BJ (cell line): ENCODE results near the gene COL12A1. TPM values are rescaled to one million over a fixed set of nuclear protein-coding genes. Genes with fewer than 3 reads are reported as not detected.

Source experiments
- CTCF ChIA-PET: fragments of 350-600 bp; formaldehyde crosslinking; extraction: SDS; loops from one replicate; lab custom pipeline; 2021; ENCODE audit warnings: antibody characterized with exemption, inconsistent platforms; lab: Yijun Ruan, JAX
- POLR2A ChIA-PET: fragments of 300-600 bp; sonication (Branson Sonifier 250); formaldehyde crosslinking; extraction: SDS; loops from one replicate; lab custom pipeline; 2021; ENCODE audit warnings: antibody characterized with exemption; lab: Charles Lee
- DNase-seq: peaks from one replicate; pipeline ENCODE4 v3.0.0-alpha.2; 2011; ENCODE audit warnings: low read depth
- H3K27me3 ChIP-seq: 2 replicates; pipeline ENCODE4 v1.6.0; 2011; ENCODE audit warnings: low read length; ENCODE audit not compliant: control insufficient read depth, insufficient read depth
- H3K36me3 ChIP-seq: 2 replicates; pipeline ENCODE4 v1.5.1; 2011; ENCODE audit warnings: low read length; ENCODE audit not compliant: control insufficient read depth, insufficient read depth
- H3K4me3 ChIP-seq: 2 replicates; pipeline ENCODE4 v1.5.1; 2011; ENCODE audit warnings: low read depth, mild to moderate bottlenecking, control low read depth, low read length
- polyA plus RNA-seq: library from polyadenylated mRNA; depleted of rRNA; stranded (reverse); fragments of >200 nt; gene quantifications from 2 replicates; pipeline ENCODE4 v1.2.3, GENCODE V29; 2011
- TF ChIP-seq, protein P1 (sequence below): IDR thresholded peaks from 2 replicates; pipeline ENCODE4 v1.5.1; 2011; ENCODE audit warnings: low read depth, mild to moderate bottlenecking, control low read depth, inconsistent platforms, low read length, moderate library complexity; ENCODE audit not compliant: insufficient read depth

COL12A1 gene
- polyA plus RNA-seq, 1 experiment, result 1,308 TPM

DNA sequence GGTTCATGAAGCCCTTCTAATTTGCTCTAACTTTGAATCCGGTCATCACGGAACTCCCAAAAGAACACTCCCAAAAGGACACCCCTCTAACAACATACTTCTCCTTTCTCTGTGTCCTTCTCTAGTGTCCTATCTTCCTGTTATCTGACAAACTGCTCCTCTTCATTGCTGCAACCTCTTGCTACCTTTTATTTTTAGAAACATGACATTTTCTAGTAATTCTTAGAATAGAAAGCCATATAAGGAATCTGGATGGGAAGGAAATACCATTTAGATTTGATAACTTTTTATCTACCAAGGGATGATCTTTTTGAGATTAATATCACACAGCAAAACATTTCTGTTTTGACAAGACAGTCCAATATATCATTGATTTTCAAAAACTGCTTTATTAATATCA, 63.1 kb downstream of the COL12A1 start:
- TF ChIP-seq, protein P1, sequence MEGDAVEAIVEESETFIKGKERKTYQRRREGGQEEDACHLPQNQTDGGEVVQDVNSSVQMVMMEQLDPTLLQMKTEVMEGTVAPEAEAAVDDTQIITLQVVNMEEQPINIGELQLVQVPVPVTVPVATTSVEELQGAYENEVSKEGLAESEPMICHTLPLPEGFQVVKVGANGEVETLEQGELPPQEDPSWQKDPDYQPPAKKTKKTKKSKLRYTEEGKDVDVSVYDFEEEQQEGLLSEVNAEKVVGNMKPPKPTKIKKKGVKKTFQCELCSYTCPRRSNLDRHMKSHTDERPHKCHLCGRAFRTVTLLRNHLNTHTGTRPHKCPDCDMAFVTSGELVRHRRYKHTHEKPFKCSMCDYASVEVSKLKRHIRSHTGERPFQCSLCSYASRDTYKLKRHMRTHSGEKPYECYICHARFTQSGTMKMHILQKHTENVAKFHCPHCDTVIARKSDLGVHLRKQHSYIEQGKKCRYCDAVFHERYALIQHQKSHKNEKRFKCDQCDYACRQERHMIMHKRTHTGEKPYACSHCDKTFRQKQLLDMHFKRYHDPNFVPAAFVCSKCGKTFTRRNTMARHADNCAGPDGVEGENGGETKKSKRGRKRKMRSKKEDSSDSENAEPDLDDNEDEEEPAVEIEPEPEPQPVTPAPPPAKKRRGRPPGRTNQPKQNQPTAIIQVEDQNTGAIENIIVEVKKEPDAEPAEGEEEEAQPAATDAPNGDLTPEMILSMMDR, result no peak
- H3K36me3 ChIP-seq, result peaks cover 11% of the 10 kb centered on the region
- CTCF ChIA-PET, result no interaction called here
- H3K4me3 ChIP-seq, result no peak overlapping the region
- POLR2A ChIA-PET, result interaction anchor here (0.7 kb wide), 1 partner anchor 25 kb away, joined by 3 read pairs; no protein-coding TSS in a partner anchor
- H3K27me3 ChIP-seq, result no peaks in the 10 kb centered on the region
- no peak for DNase-seq

DNA sequence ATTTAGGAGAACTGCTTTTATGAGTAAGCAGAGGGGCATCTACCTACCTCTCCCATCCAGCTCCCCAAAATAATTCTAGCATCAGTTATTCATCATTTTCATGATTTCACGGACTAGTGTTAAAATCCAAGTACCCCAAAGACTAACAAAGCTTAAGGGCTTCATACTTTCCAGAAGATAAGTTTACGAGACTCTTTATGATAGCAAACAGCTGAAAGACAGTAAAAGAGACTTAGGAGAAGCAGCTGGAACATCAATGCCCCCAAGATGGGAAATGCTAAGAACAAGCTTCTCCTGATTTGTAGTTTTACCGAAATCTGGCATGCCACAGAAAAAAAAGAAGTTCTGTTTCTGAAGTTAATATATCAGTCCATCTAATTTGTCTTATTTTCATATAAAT, 70.0 kb downstream of the COL12A1 start:
- H3K36me3 ChIP-seq, result peaks cover 10% of the 10 kb centered on the region
- H3K27me3 ChIP-seq, result no peaks in the 10 kb centered on the region
- no peak overlapping the region for H3K4me3 ChIP-seq
- TF ChIP-seq, protein P1, result no peak
- DNase-seq, result no peak
- CTCF ChIA-PET, result interaction anchor here (1.9 kb wide), 2 partner anchors 18 to 68 kb away, joined by 5 read pairs; no protein-coding TSS in a partner anchor
- POLR2A ChIA-PET, result no interaction called here

DNA sequence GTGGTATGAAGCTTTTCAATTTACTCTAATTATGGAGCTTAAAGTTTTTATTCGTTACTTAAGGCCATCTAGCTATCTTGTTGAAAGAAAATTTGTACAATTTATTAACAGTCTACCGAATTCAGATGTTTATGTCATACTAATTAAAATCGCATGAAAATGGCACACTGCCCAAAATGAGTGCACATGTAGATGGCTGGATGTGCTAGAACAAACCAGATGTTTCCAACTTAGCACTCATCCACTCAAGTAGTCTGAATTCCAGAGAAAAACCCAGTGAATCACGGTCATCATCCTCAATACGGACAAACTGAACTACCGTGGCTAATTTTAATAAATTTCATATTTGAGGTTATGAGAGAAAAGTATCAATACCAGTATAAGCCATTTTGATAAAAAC, 70.4 kb downstream of the COL12A1 start:
- TF ChIP-seq, protein P1, result no peak
- no peak overlapping the region for H3K4me3 ChIP-seq
- no peaks in the 10 kb centered on the region for H3K27me3 ChIP-seq
- peaks cover 15% of the 10 kb centered on the region for H3K36me3 ChIP-seq
- peak; percentile 60 for DNase-seq
- ChIA-PET POLR2A (no interaction called here), CTCF (interaction anchor here (0.8 to 1.9 kb wide), 7 partner anchors 15 to 76 kb away, joined by 3 to 6 read pairs (median 3); no protein-coding TSS in a partner anchor)

DNA sequence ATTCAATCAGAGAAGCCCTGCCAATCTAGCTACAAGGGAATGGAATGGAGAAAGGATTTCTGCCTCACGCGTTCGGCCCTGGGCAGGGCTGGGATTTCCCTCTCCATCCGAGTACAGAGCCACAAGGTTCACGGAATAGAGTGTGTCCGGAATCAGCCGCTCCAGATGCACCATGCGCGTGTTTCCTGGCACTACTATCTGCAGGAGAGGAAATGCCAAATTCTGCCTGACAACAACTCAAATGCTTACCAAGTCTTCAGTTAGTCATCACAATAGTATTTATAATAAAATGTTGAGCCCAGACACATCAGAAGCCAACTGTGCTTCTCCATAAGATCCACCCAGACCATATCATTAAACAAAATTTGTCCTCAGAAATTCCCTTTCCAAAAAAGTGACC, 75.1 kb downstream of the COL12A1 start:
- DNase-seq, result no peak
- ChIA-PET POLR2A (no interaction called here), CTCF (no interaction called here)
- Histone ChIP-seq H3K27me3 (no peaks in the 10 kb centered on the region), H3K4me3 (no peak overlapping the region), H3K36me3 (peaks cover 22% of the 10 kb centered on the region)
- TF ChIP-seq, protein P1, result no peak

DNA sequence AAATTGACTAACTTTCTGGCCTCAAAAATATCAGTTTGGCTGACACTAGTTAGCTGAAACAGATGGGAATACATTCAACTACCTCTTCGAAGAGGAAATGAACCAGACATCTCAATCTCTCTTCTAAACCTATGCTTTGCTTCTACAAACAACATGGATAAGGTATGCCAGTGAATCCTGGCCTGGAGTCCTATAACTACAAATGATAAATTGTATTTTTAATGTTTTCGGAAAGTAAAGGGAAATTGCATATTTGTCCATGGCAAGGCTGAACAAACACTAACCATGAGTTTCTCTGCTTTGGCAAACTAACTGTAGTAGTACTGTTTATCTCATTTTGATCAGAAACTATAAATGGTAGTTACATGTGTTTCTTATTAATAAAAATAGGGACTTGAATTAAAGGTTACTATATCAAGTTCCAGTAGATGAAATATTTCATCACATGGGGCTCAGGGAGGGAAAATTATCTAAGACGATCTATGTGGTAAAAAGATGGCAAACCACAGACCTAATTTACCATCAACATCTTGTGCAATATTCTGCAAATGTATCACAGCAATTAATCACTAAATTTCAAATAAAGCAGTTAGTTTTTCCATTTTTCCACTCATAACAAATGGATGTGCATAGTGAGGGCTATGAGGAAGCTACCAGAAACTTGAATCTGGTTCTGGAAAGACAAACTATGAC, 76.8 kb downstream of the COL12A1 start:
- TF ChIP-seq, protein P1, result no peak
- Histone ChIP-seq H3K4me3 (no peak overlapping the region), H3K36me3 (peaks cover 18% of the 10 kb centered on the region), H3K27me3 (no peaks in the 10 kb centered on the region)
- ChIA-PET POLR2A (no interaction called here), CTCF (interaction anchor here (1.0 kb wide), 1 partner anchor 75 kb away, joined by 3 read pairs; no protein-coding TSS in a partner anchor)
- DNase-seq, result peak; percentile 67
